GM23338 (cell line): ENCODE measurements around the gene WNT2B.

Experiments
- CTCF ChIP-seq, 2 experiments: fragments of 200-600 bp in 1 of 2; sonication (generic) in 1 of 2; conservative IDR thresholded peaks; 2 replicates each; pipeline versions ENCODE4 v1.5.1 to v1.6.1; 2016 to 2017; ENCODE audit warnings: antibody characterized with exemption in 2 of 2, low read depth in 2 of 2, mild to moderate bottlenecking in 2 of 2, moderate library complexity in 1 of 2
- EZH2 ChIP-seq: fragments of 200-600 bp; sonication (generic); IDR thresholded peaks from one replicate; pipeline ENCODE4 v1.8.0; 2017; ENCODE audit warnings: antibody characterized with exemption, mild to moderate bottlenecking, low read depth; ENCODE audit not compliant: unreplicated experiment
- EZH2phosphoT487 ChIP-seq: fragments of 200-600 bp; sonication (generic); IDR thresholded peaks from one replicate; pipeline ENCODE4 v1.8.1; 2018; ENCODE audit warnings: antibody characterized with exemption; ENCODE audit not compliant: unreplicated experiment
- POLR2AphosphoS5 ChIP-seq: IDR thresholded peaks from 2 replicates; pipeline ENCODE4 v1.6.1; 2016; ENCODE audit warnings: antibody characterized with exemption, low read depth
- REST ChIP-seq: IDR thresholded peaks from one replicate; pipeline ENCODE4 v1.6.1; 2018; ENCODE audit warnings: antibody characterized with exemption; ENCODE audit not compliant: unreplicated experiment

GRCh38 chr1:112517646-112518045 lies 8.9 kb downstream of the WNT2B start:
- TF ChIP-seq CTCF (conservative IDR thresholded peaks at IDR 0.05; ENCODE audit: low read depth in 2 of 2) = no peak
- no peak for TF ChIP-seq POLR2AphosphoS5
- no peak for TF ChIP-seq REST
- TF ChIP-seq EZH2 = no peak
- no peak for TF ChIP-seq EZH2phosphoT487
